ENCODE results near the gene SLC44A2. TPM values are rescaled to one million over a fixed set of nuclear protein-coding genes. Genes with fewer than 3 reads are reported as not detected.

The SLC44A2 gene
- total and polyA plus RNA-seq, 2 experiments from 2014 or later = 44.4 to 91.3 TPM

GRCh38 chr19:10637894-10638293 lies 12.5 kb downstream of the SLC44A2 start:
- no peaks in the 10 kb centered on the region for H4K20me1 ChIP-seq (ENCODE audit: insufficient read depth, poor library complexity, severe bottlenecking)
- H3K36me3 ChIP-seq (replicated peaks; ENCODE audit: insufficient read depth, low read depth) = no peaks in the 10 kb centered on the region
- H3K27ac ChIP-seq = no peak overlapping the region
- TF ChIP-seq CTCF (IDR thresholded peaks at IDR 0.05; ENCODE audit: poor library complexity) (no peak), EZH2 (IDR thresholded peaks at IDR 0.05; ENCODE audit: borderline replicate concordance) (no peak), EZH2phosphoT487 (IDR thresholded peaks at IDR 0.05; ENCODE audit: low read depth, severe bottlenecking, unreplicated experiment) (no peak)
- H3K27me3 ChIP-seq = no peaks in the 10 kb centered on the region
- H3K9me3 ChIP-seq (ENCODE audit: low read depth) = no peaks in the 10 kb centered on the region
- no peak for DNase-seq (ENCODE audit: low spot score)
- H3K9me2 ChIP-seq (replicated peaks; ENCODE audit: insufficient read depth) = no peaks in the 10 kb centered on the region
- H3K79me2 ChIP-seq = no peaks in the 10 kb centered on the region
- H3K4me1 ChIP-seq (ENCODE audit: insufficient read depth) = peaks cover 6% of the 10 kb centered on the region
- WGBS (ENCODE audit: low lambda C conversion rate, missing lambda C conversion rate) = 90% methylated on average over 8 of the region's 8 CpGs
- H3K4me3 ChIP-seq = no peak overlapping the region
- no peak overlapping the region for H2AFZ ChIP-seq
- no peak overlapping the region for H3K4me2 ChIP-seq

DNA sequence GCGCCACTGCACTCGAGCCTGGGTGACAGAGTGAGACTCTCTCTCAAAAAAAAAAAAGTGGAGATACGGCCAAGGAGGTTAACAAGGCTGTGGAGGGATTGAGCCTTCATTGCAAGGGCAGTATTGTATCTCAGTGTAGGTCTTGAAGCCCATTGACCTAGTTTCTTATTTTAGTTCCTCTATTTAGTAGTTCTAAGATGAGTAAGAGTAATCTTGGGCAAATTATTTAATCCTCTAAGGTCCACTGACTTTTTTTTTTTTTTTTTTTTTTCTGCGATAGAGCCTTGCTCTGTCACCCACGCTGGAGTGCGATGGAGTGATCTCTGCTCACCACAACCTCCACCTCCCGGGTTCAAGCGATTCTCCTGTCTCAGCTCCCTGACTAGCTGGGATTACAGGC lies 14.5 kb downstream of the SLC44A2 start:
- Histone ChIP-seq H4K20me1 (ENCODE audit: insufficient read depth, poor library complexity, severe bottlenecking) (no peaks in the 10 kb centered on the region), H3K79me2 (no peaks in the 10 kb centered on the region), H3K27ac (no peak overlapping the region), H3K36me3 (replicated peaks; ENCODE audit: insufficient read depth, low read depth) (no peaks in the 10 kb centered on the region), H3K4me2 (no peak overlapping the region), H3K4me1 (ENCODE audit: insufficient read depth) (peaks cover 23% of the 10 kb centered on the region), H3K4me3 (no peak overlapping the region), H3K27me3 (no peaks in the 10 kb centered on the region), H3K9me2 (replicated peaks; ENCODE audit: insufficient read depth) (no peaks in the 10 kb centered on the region), H2AFZ (no peak overlapping the region), H3K9me3 (ENCODE audit: low read depth) (no peaks in the 10 kb centered on the region)
- no peak for TF ChIP-seq CTCF (IDR thresholded peaks at IDR 0.05; ENCODE audit: poor library complexity)
- no peak for TF ChIP-seq EZH2 (IDR thresholded peaks at IDR 0.05; ENCODE audit: borderline replicate concordance)
- no peak for TF ChIP-seq EZH2phosphoT487 (IDR thresholded peaks at IDR 0.05; ENCODE audit: low read depth, severe bottlenecking, unreplicated experiment)
- WGBS (ENCODE audit: low lambda C conversion rate, missing lambda C conversion rate) = 92% methylated on average over 7 of the region's 8 CpGs
- DNase-seq (ENCODE audit: low spot score) = no peak

- TF ChIP-seq EZH2 (IDR thresholded peaks at IDR 0.05; ENCODE audit: borderline replicate concordance) (no peak), EZH2phosphoT487 (IDR thresholded peaks at IDR 0.05; ENCODE audit: low read depth, severe bottlenecking, unreplicated experiment) (no peak), CTCF (IDR thresholded peaks at IDR 0.05; ENCODE audit: poor library complexity) (no peak)
- no peaks in the 10 kb centered on the region for H3K27me3 ChIP-seq
- DNase-seq (ENCODE audit: low spot score) = no peak
- no peak overlapping the region for H2AFZ ChIP-seq
- no peaks in the 10 kb centered on the region for H3K36me3 ChIP-seq (replicated peaks; ENCODE audit: insufficient read depth, low read depth)
- no peak overlapping the region for H3K27ac ChIP-seq
- H3K4me2 ChIP-seq = no peak overlapping the region
- no peaks in the 10 kb centered on the region for H4K20me1 ChIP-seq (ENCODE audit: insufficient read depth, poor library complexity, severe bottlenecking)
- H3K79me2 ChIP-seq = no peaks in the 10 kb centered on the region
- no peaks in the 10 kb centered on the region for H3K9me2 ChIP-seq (replicated peaks; ENCODE audit: insufficient read depth)
- no peak overlapping the region for H3K4me3 ChIP-seq
- no peaks in the 10 kb centered on the region for H3K9me3 ChIP-seq (ENCODE audit: low read depth)
- peaks cover 23% of the 10 kb centered on the region for H3K4me1 ChIP-seq (ENCODE audit: insufficient read depth)
- WGBS (ENCODE audit: low lambda C conversion rate, missing lambda C conversion rate) = 75% methylated on average over 2 of the region's 2 CpGs
Observed at GRCh38 chr19:10640361-10640760, 15.0 kb downstream of the SLC44A2 start.

DNA sequence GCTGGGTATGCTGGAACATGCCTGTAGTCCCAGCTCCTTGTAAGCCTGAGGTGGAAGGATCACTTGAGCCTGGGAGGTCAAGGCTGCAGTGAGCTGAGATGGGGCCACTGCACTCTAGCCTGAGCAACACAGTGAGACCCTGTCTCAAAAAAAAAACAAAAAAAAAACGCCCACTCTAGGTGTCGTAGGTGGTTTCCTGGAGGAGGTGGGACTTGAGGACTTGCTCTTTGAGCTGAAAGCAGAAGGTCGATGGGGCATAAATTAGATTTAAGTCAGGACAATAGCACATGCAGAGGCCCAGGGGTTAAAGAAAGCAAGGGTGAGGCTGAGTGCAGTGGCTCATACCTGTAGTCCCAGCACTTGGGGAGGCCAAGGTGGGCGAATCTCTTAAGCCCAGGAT lies 15.9 kb downstream of the SLC44A2 start:
- H3K4me2 ChIP-seq = no peak overlapping the region
- no peak for TF ChIP-seq EZH2phosphoT487 (IDR thresholded peaks at IDR 0.05; ENCODE audit: low read depth, severe bottlenecking, unreplicated experiment)
- no peaks in the 10 kb centered on the region for H3K9me3 ChIP-seq (ENCODE audit: low read depth)
- no peaks in the 10 kb centered on the region for H3K27me3 ChIP-seq
- no peaks in the 10 kb centered on the region for H4K20me1 ChIP-seq (ENCODE audit: insufficient read depth, poor library complexity, severe bottlenecking)
- no peaks in the 10 kb centered on the region for H3K79me2 ChIP-seq
- H3K9me2 ChIP-seq (replicated peaks; ENCODE audit: insufficient read depth) = no peaks in the 10 kb centered on the region
- no peak overlapping the region for H3K4me3 ChIP-seq
- no peak overlapping the region for H3K27ac ChIP-seq
- H2AFZ ChIP-seq = no peak overlapping the region
- H3K4me1 ChIP-seq (ENCODE audit: insufficient read depth) = peaks cover 23% of the 10 kb centered on the region
- 95% methylated on average over 4 of the region's 4 CpGs for WGBS (ENCODE audit: low lambda C conversion rate, missing lambda C conversion rate)
- no peak for DNase-seq (ENCODE audit: low spot score)
- H3K36me3 ChIP-seq (replicated peaks; ENCODE audit: insufficient read depth, low read depth) = no peaks in the 10 kb centered on the region

Measured in hepatocyte (in vitro differentiated cells).